H1 (cell line): ENCODE data around the gene HSF5. TPM values are rescaled to one million over a fixed set of nuclear protein-coding genes. Genes with fewer than 3 reads are reported as not detected.

Experiments
- CTCF ChIA-PET: fragments of 300-600 bp; sonication (Branson Sonifier 250); formaldehyde crosslinking; loops from one replicate; lab custom pipeline; 2021; ENCODE audit not compliant: partially characterized antibody; lab: Charles Lee
- POLR2A ChIA-PET: fragments of 300-600 bp; sonication (Branson Sonifier 250); formaldehyde crosslinking; loops from one replicate; lab custom pipeline; 2021; ENCODE audit warnings: inconsistent platforms; ENCODE audit not compliant: partially characterized antibody; lab: Charles Lee
- DNase-seq, 2 experiments: peaks; one replicate each; pipeline versions ENCODE4 v3.0.0 to v3.0.0-alpha.2; 2010 to 2022; ENCODE audit warnings: low spot score in 2 of 2, low read depth in 1 of 2, mixed read lengths in 1 of 2
- FAIRE-seq: peaks from 2 replicates; lab custom pipeline; 2011; peaks lifted over from hg19 to GRCh38; lab: Jason Lieb, UNC
- H2AFZ ChIP-seq: 2 replicates; pipeline ENCODE4 v1.8.1; 2012; ENCODE audit warnings: low read length, inconsistent platforms
- H2AK5ac ChIP-seq: 2 replicates; pipeline ENCODE4 v1.6.1; 2013; ENCODE audit warnings: low read depth, low read length
- H2BK120ac ChIP-seq: replicated peaks from 2 replicates; pipeline ENCODE3; 2013; ENCODE audit warnings: low read depth, low read length, inconsistent platforms
- H2BK12ac ChIP-seq: 2 replicates; pipeline ENCODE4 v1.6.1; 2013; ENCODE audit warnings: low read depth, low read length
- H2BK15ac ChIP-seq: 2 replicates; pipeline ENCODE4 v1.6.1; 2013; ENCODE audit warnings: low read length
- H2BK20ac ChIP-seq: 2 replicates; pipeline ENCODE4 v1.6.1; 2013; ENCODE audit warnings: low read length
- H2BK5ac ChIP-seq: 2 replicates; pipeline ENCODE4 v1.6.1; 2013; ENCODE audit warnings: low read depth, low read length
- H3K14ac ChIP-seq: 2 replicates; pipeline ENCODE4 v1.6.1; 2013; ENCODE audit warnings: inconsistent platforms; ENCODE audit not compliant: insufficient read length
- H3K18ac ChIP-seq: 2 replicates; pipeline ENCODE4 v1.6.1; 2013; ENCODE audit warnings: low read length; ENCODE audit errors: extremely low read depth
- H3K23ac ChIP-seq: 2 replicates; pipeline ENCODE4 v1.6.1; 2013; ENCODE audit warnings: inconsistent platforms; ENCODE audit not compliant: insufficient read length
- H3K23me2 ChIP-seq: 2 replicates; pipeline ENCODE4 v1.6.1; 2013; ENCODE audit warnings: low read depth, low read length
- H3K27ac ChIP-seq: 2 replicates; pipeline ENCODE4 v1.6.1; 2011; ENCODE audit warnings: low read depth, low read length, inconsistent platforms
- H3K27me3 ChIP-seq, 4 experiments: replicated peaks in 1 of 4; 1 replicate in 1 of 4; 2 replicates in 3 of 4; pipeline versions ENCODE4 v1.6.1 to v1.8.1; 2011 to 2013; ENCODE audit warnings: low read length in 3 of 4, mild to moderate bottlenecking in 3 of 4, inconsistent platforms in 2 of 4, mixed read lengths in 2 of 4, moderate library complexity in 1 of 4; ENCODE audit not compliant: control insufficient read depth in 3 of 4, insufficient read depth in 3 of 4; ENCODE audit errors: extremely low read depth in 1 of 4
- H3K36me3 ChIP-seq, 4 experiments: 2 replicates each; pipeline versions ENCODE4 v1.6.1 to v1.8.1; 2011 to 2013; ENCODE audit warnings: mild to moderate bottlenecking in 4 of 4, low read length in 3 of 4, moderate library complexity in 2 of 4, control low read depth in 1 of 4, inconsistent platforms in 1 of 4; ENCODE audit not compliant: insufficient read depth in 4 of 4, control insufficient read depth in 2 of 4
- H3K4ac ChIP-seq: replicated peaks from 2 replicates; pipeline ENCODE3; 2013; ENCODE audit warnings: low read length, low read depth, mixed read lengths, inconsistent platforms; ENCODE audit not compliant: insufficient read length
- H3K4me1 ChIP-seq, 4 experiments: replicated peaks in 1 of 4; 1 replicate in 1 of 4; 2 replicates in 3 of 4; pipeline versions ENCODE4 v1.6.1 to v1.8.1; 2011 to 2013; ENCODE audit warnings: low read length in 3 of 4, inconsistent platforms in 2 of 4, mixed read lengths in 1 of 4; ENCODE audit not compliant: insufficient read depth in 4 of 4, control insufficient read depth in 3 of 4
- H3K4me2 ChIP-seq, 2 experiments: 2 replicates each; pipeline versions ENCODE4 v1.6.1 to v1.8.1; 2011 to 2013; ENCODE audit warnings: low read depth in 2 of 2, low read length in 2 of 2, control low read depth in 1 of 2, inconsistent platforms in 1 of 2, mild to moderate bottlenecking in 1 of 2; ENCODE audit not compliant: insufficient read depth in 1 of 2
- H3K4me3 ChIP-seq, 4 experiments: fragments of 200-600, 300-600 bp in 1 of 4; sonication (generic), shearing (Covaris generic), sonication (Bioruptor Twin) in 1 of 4; 2 replicates each; pipeline versions ENCODE4 v1.5.1 to v1.8.1; 2011 to 2016; ENCODE audit warnings: low read length in 4 of 4, low read depth in 3 of 4, control low read depth in 2 of 4, inconsistent platforms in 2 of 4, mild to moderate bottlenecking in 2 of 4, mixed read lengths in 1 of 4, moderate library complexity in 1 of 4; ENCODE audit not compliant: insufficient read depth in 2 of 4; ENCODE audit errors: extremely low read depth in 1 of 4
- H3K56ac ChIP-seq: replicated peaks from 2 replicates; pipeline ENCODE3; 2013; ENCODE audit warnings: low read depth, mild to moderate bottlenecking, mixed read lengths, low read length, inconsistent platforms; ENCODE audit not compliant: insufficient read length
- H3K79me1 ChIP-seq: 2 replicates; pipeline ENCODE4 v1.6.1; 2013; ENCODE audit warnings: low read depth, low read length, control low read depth
- H3K79me2 ChIP-seq, 2 experiments: 2 replicates each; pipeline versions ENCODE4 v1.6.1 to v1.8.1; 2012 to 2013; ENCODE audit warnings: low read length in 2 of 2, mild to moderate bottlenecking in 2 of 2, inconsistent platforms in 1 of 2; ENCODE audit not compliant: insufficient read depth in 2 of 2, control insufficient read depth in 1 of 2
- H3K9ac ChIP-seq, 4 experiments: replicated peaks in 1 of 4; 1 replicate in 1 of 4; 2 replicates in 3 of 4; pipeline versions ENCODE4 v1.6.1 to v1.8.1; 2011 to 2013; ENCODE audit warnings: low read depth in 3 of 4, low read length in 3 of 4, control low read depth in 2 of 4, mild to moderate bottlenecking in 2 of 4, moderate library complexity in 2 of 4, inconsistent platforms in 1 of 4; ENCODE audit errors: extremely low read depth in 1 of 4
- H3K9me3 ChIP-seq, 2 experiments: 2 replicates each; pipeline versions ENCODE4 v1.6.1 to v1.8.1; 2012 to 2013; ENCODE audit warnings: mild to moderate bottlenecking in 2 of 2, moderate library complexity in 2 of 2, control low read depth in 1 of 2, inconsistent platforms in 1 of 2, low read depth in 1 of 2, low read length in 1 of 2, mixed read lengths in 1 of 2; ENCODE audit not compliant: insufficient read depth in 2 of 2
- H4K20me1 ChIP-seq, 2 experiments: replicated peaks in 1 of 2; 2 replicates each; pipeline versions ENCODE3 to v1.8.1; 2011 to 2013; ENCODE audit warnings: inconsistent platforms in 2 of 2, low read length in 2 of 2, mild to moderate bottlenecking in 1 of 2; ENCODE audit not compliant: insufficient read depth in 2 of 2, control insufficient read depth in 1 of 2
- H4K5ac ChIP-seq: 2 replicates; pipeline ENCODE4 v1.6.1; 2013; ENCODE audit warnings: low read length, low read depth, mixed read lengths, inconsistent platforms; ENCODE audit not compliant: insufficient read length
- H4K8ac ChIP-seq: 2 replicates; pipeline ENCODE4 v1.8.0; 2013; ENCODE audit warnings: mild to moderate bottlenecking, moderate library complexity, low read length, inconsistent platforms; ENCODE audit not compliant: insufficient read depth; ENCODE audit errors: extremely low read depth
- H4K91ac ChIP-seq: replicated peaks from 2 replicates; pipeline ENCODE3; 2013; ENCODE audit warnings: low read length, mixed read lengths, inconsistent platforms; ENCODE audit not compliant: insufficient read length
- BRCA1 ChIP-seq: IDR thresholded peaks from 2 replicates; pipeline ENCODE4 v1.6.1; 2012; ENCODE audit warnings: low read depth, low read length, improper control_type of control experiment
- CBX8 ChIP-seq: fragments of 300-800, 300-1000 bp; sonication (generic); IDR thresholded peaks from 2 replicates; pipeline ENCODE4 v1.7.1; 2016; ENCODE audit warnings: low read depth, low read length, borderline replicate concordance
- CTBP2 ChIP-seq: IDR thresholded peaks from 2 replicates; pipeline ENCODE4 v1.7.0; 2011; ENCODE audit warnings: borderline replicate concordance, mild to moderate bottlenecking, moderate library complexity, mixed read lengths, low read length; ENCODE audit not compliant: insufficient read depth, insufficient read length
- EP300 ChIP-seq, 2 experiments: IDR thresholded peaks; 1 replicate in 1 of 2; 2 replicates in 1 of 2; pipeline ENCODE4 v1.6.1; 2011 to 2012; ENCODE audit warnings: low read depth in 2 of 2, low read length in 2 of 2, mild to moderate bottlenecking in 2 of 2, borderline replicate concordance in 1 of 2, inconsistent platforms in 1 of 2, moderate library complexity in 1 of 2
- FOSL1 ChIP-seq: IDR thresholded peaks from 2 replicates; pipeline ENCODE4 v1.6.1; 2011; ENCODE audit warnings: mild to moderate bottlenecking, low read depth, low read length, moderate library complexity; ENCODE audit not compliant: insufficient read depth
- GTF2F1 ChIP-seq: IDR thresholded peaks from 2 replicates; pipeline ENCODE4 v1.6.1; 2012; ENCODE audit warnings: low read depth, low read length, improper control_type of control experiment, borderline replicate concordance
- KDM4A ChIP-seq: IDR thresholded peaks from one replicate; pipeline ENCODE4 v1.7.1; 2012; ENCODE audit warnings: low read depth, mild to moderate bottlenecking, moderate library complexity, low read length, inconsistent platforms; ENCODE audit not compliant: severe bottlenecking
- KDM5A ChIP-seq: fragments of 200-600 bp; IDR thresholded peaks from 2 replicates; pipeline ENCODE4 v1.7.1; 2012; ENCODE audit warnings: mild to moderate bottlenecking, low read length, inconsistent platforms, mixed read lengths
- MAFK ChIP-seq: IDR thresholded peaks from 2 replicates; pipeline ENCODE4 v1.6.1; 2012; ENCODE audit warnings: low read depth, mild to moderate bottlenecking, improper control_type of control experiment, low read length
- POLR2A ChIP-seq, 2 experiments: IDR thresholded peaks; 1 replicate in 1 of 2; 2 replicates in 1 of 2; pipeline ENCODE4 v1.6.1; 2011; ENCODE audit warnings: low read depth in 2 of 2, low read length in 2 of 2, mild to moderate bottlenecking in 2 of 2; ENCODE audit errors: control extremely low read depth in 1 of 2
- POLR2AphosphoS5 ChIP-seq: IDR thresholded peaks from 2 replicates; pipeline ENCODE4 v1.6.1; 2011; ENCODE audit warnings: low read depth, low read length
- SRF ChIP-seq: IDR thresholded peaks from 2 replicates; pipeline ENCODE4 v1.6.1; 2011; ENCODE audit warnings: mild to moderate bottlenecking, low read depth, low read length, moderate library complexity
- SUZ12 ChIP-seq: fragments of 200-600 bp; sonication (generic); IDR thresholded peaks from 2 replicates; pipeline ENCODE4 v1.6.1; 2012; ENCODE audit warnings: mild to moderate bottlenecking, inconsistent platforms, low read length, moderate library complexity, mixed read lengths
- YY1 ChIP-seq: IDR thresholded peaks from 2 replicates; pipeline ENCODE4 v1.6.1; 2011; ENCODE audit warnings: low read depth, mild to moderate bottlenecking, low read length
- polyA plus RNA-seq, 7 experiments: library from polyadenylated mRNA; depleted of rRNA in 3 of 7; stranded (reverse) in 5 of 7; unstranded in 2 of 7; fragments of >200 nt in 5 of 7; fragments of 200-250 nt in 2 of 7; gene quantifications; 1 replicate in 5 of 7; 2 replicates in 1 of 7; 4 replicates in 1 of 7; pipeline versions ENCODE4 v1.2.1 to v1.2.3, GENCODE V29; 2011 to 2013; ENCODE audit warnings: missing spikeins in 2 of 7, mixed read lengths in 2 of 7
- total RNA-seq: library from RNA; stranded (reverse); fragmentation: NEBNext Ultra II Directional; extraction: Animal tissue kit (Norgen Biotek cat#: 25700); gene quantifications from 2 replicates; pipeline ENCODE4 v1.2.1, GENCODE V29; 2021

HSF5 gene
- total and polyA plus RNA-seq, 2 of the 8 experiments (the other 6 are each of a cell fraction or from before 2014, with no cell fraction given) = not detected

- TF ChIP-seq KDM5A (no peak), SRF (no peak), CBX8 (no peak), CTBP2 (no peak), KDM4A (no peak), GTF2F1 (no peak), FOSL1 (no peak), SUZ12 (no peak), YY1 (no peak), MAFK (no peak), BRCA1 (no peak), POLR2A (IDR thresholded peaks at IDR 0.05; ENCODE audit: control extremely low read depth in 1 of 2, low read depth in 2 of 2, low read length in 2 of 2) (no peak), EP300 (IDR thresholded peaks at IDR 0.05; ENCODE audit: borderline replicate concordance in 1 of 2, low read depth in 2 of 2, low read length in 2 of 2) (no peak), POLR2AphosphoS5 (no peak)
- no peaks in the 10 kb centered on the region for H3K27me3 ChIP-seq
- no peak for DNase-seq
- no peak overlapping the region for H3K14ac ChIP-seq
- H3K23ac ChIP-seq = no peak overlapping the region
- POLR2A ChIA-PET = no interaction called here
- H3K79me2 ChIP-seq = no peaks in the 10 kb centered on the region
- H2AFZ ChIP-seq = no peak overlapping the region
- no peak overlapping the region for H3K4me3 ChIP-seq
- H3K18ac ChIP-seq = no peak overlapping the region
- H3K27ac ChIP-seq = no peak overlapping the region
- no peaks in the 10 kb centered on the region for H3K79me1 ChIP-seq
- H2BK20ac ChIP-seq = no peak overlapping the region
- H3K4ac ChIP-seq = no peak overlapping the region
- H3K36me3 ChIP-seq = no peaks in the 10 kb centered on the region
- no peak overlapping the region for H4K5ac ChIP-seq
- H2BK120ac ChIP-seq = no peak overlapping the region
- H4K20me1 ChIP-seq = no peaks in the 10 kb centered on the region
- H3K9me3 ChIP-seq = no peaks in the 10 kb centered on the region
- H3K4me2 ChIP-seq = no peak overlapping the region
- no peak overlapping the region for H2BK12ac ChIP-seq
- FAIRE-seq = no peak
- no peak overlapping the region for H4K8ac ChIP-seq
- H4K91ac ChIP-seq = no peak overlapping the region
- H2AK5ac ChIP-seq = no peak overlapping the region
- H3K9ac ChIP-seq = no peak overlapping the region
- H3K56ac ChIP-seq = no peak overlapping the region
- H2BK15ac ChIP-seq = no peak overlapping the region
- no peaks in the 10 kb centered on the region for H3K23me2 ChIP-seq
- CTCF ChIA-PET = interaction anchor here (0.6 to 1.7 kb wide), 2 partner anchors 166 to 206 kb away, joined by 3 to 4 read pairs; no protein-coding TSS in a partner anchor
- H3K4me1 ChIP-seq = no peaks in the 10 kb centered on the region
- H2BK5ac ChIP-seq = no peak overlapping the region
These were observed 32.7 kb downstream of the HSF5 start for GRCh38 chr17:58455491-58455890.
